MM.1S (cell line): ENCODE results near the gene ZIC5.

Experiments used
- DNase-seq: peaks from one replicate; pipeline ENCODE4 v3.0.0-alpha.2; 2015
- H2AFZ ChIP-seq: fragments of 300-600 bp; sonication (generic); 2 replicates; pipeline ENCODE4 v1.6.0; 2016; ENCODE audit warnings: antibody characterized with exemption, low read length
- H3F3A ChIP-seq: fragments of 300-600 bp; sonication (generic); 2 replicates; pipeline ENCODE4 v1.6.1; 2016; ENCODE audit warnings: mild to moderate bottlenecking, antibody characterized with exemption, low read length, moderate library complexity, mixed read lengths; ENCODE audit not compliant: insufficient read depth
- H3K27ac ChIP-seq: fragments of 300-600 bp; sonication (generic); 2 replicates; pipeline ENCODE4 v1.5.1; 2016; ENCODE audit warnings: mild to moderate bottlenecking, low read length
- H3K27me3 ChIP-seq: fragments of 300-600 bp; sonication (generic); replicated peaks from 2 replicates; pipeline ENCODE4 v1.6.0; 2016; ENCODE audit warnings: low read length; ENCODE audit not compliant: insufficient read depth
- H3K36me3 ChIP-seq: fragments of 300-600 bp; sonication (generic); replicated peaks from 2 replicates; pipeline ENCODE4 v1.6.1; 2016; ENCODE audit warnings: mild to moderate bottlenecking, low read length, mixed read lengths; ENCODE audit not compliant: insufficient read depth
- H3K4me1 ChIP-seq: fragments of 300-600 bp; sonication (generic); 2 replicates; pipeline ENCODE4 v1.6.1; 2016; ENCODE audit warnings: low read length, mixed read lengths
- H3K4me2 ChIP-seq: fragments of 300-600 bp; sonication (generic); 2 replicates; pipeline ENCODE4 v1.6.0; 2016; ENCODE audit warnings: low read depth, low read length
- H3K4me3 ChIP-seq: fragments of 300-600 bp; sonication (generic); 2 replicates; pipeline ENCODE4 v1.5.1; 2016; ENCODE audit warnings: low read length, mixed read lengths
- H3K79me2 ChIP-seq: fragments of 300-600 bp; sonication (generic); 2 replicates; pipeline ENCODE4 v1.6.1; 2016; ENCODE audit warnings: mixed run types, low read length, mixed read lengths
- H3K9ac ChIP-seq: fragments of 300-600 bp; sonication (generic); 2 replicates; pipeline ENCODE4 v1.6.1; 2016; ENCODE audit warnings: low read length, mixed read lengths
- H3K9me2 ChIP-seq: fragments of 300-600 bp; sonication (generic); replicated peaks from 2 replicates; pipeline ENCODE4 v1.6.1; 2016; ENCODE audit warnings: mild to moderate bottlenecking, low read length, mixed read lengths; ENCODE audit not compliant: insufficient read depth
- H3K9me3 ChIP-seq: fragments of 300-600 bp; sonication (generic); replicated peaks from 2 replicates; pipeline ENCODE4 v1.6.1; 2016; ENCODE audit warnings: mild to moderate bottlenecking, low read length, mixed read lengths; ENCODE audit not compliant: insufficient read depth
- H4K20me1 ChIP-seq: fragments of 300-600 bp; sonication (generic); 2 replicates; pipeline ENCODE4 v1.6.1; 2016; ENCODE audit warnings: mild to moderate bottlenecking, low read length, moderate library complexity, mixed read lengths; ENCODE audit not compliant: insufficient read depth
- CTCF ChIP-seq: fragments of 300-600 bp; sonication (generic); IDR thresholded peaks from 2 replicates; pipeline ENCODE4 v1.5.1; 2016; ENCODE audit warnings: antibody characterized with exemption, low read length, mixed read lengths
- EZH2 ChIP-seq: fragments of 300-600 bp; sonication (generic); optimal IDR thresholded peaks from 2 replicates; pipeline ENCODE3; 2017; ENCODE audit warnings: low read depth, mild to moderate bottlenecking, antibody characterized with exemption, low read length, mixed read lengths
- EZH2phosphoT487 ChIP-seq: fragments of 300-600 bp; sonication (generic); IDR thresholded peaks from 2 replicates; pipeline ENCODE4 v1.6.1; 2018; ENCODE audit warnings: antibody characterized with exemption, low read length

The ZIC5 gene

GRCh38 chr13:99973163-99973807 lies 1.7 kb upstream of the ZIC5 start:
- no peak overlapping the region for H2AFZ ChIP-seq
- no peaks in the 10 kb centered on the region for H3K9me3 ChIP-seq
- H3K4me3 ChIP-seq, result no peak overlapping the region
- H3K4me1 ChIP-seq, result no peaks in the 10 kb centered on the region
- H3K36me3 ChIP-seq, result no peaks in the 10 kb centered on the region
- H3K27ac ChIP-seq, result no peak overlapping the region
- no peak overlapping the region for H3K4me2 ChIP-seq
- H3F3A ChIP-seq, result no peaks in the 10 kb centered on the region
- no peaks in the 10 kb centered on the region for H3K79me2 ChIP-seq
- no peak for DNase-seq
- no peaks in the 10 kb centered on the region for H3K9me2 ChIP-seq
- no peaks in the 10 kb centered on the region for H4K20me1 ChIP-seq
- TF ChIP-seq EZH2, result no peak
- no peak for TF ChIP-seq EZH2phosphoT487
- no peak for TF ChIP-seq CTCF
- H3K27me3 ChIP-seq, result peaks cover 28% of the 10 kb centered on the region
- H3K9ac ChIP-seq, result no peak overlapping the region

GRCh38 chr13:99972190-99972731 lies 694 bp upstream of the ZIC5 start:
- H3K27me3 ChIP-seq, result peaks cover 28% of the 10 kb centered on the region
- no peaks in the 10 kb centered on the region for H3K4me1 ChIP-seq
- TF ChIP-seq EZH2, result no peak
- no peak for TF ChIP-seq EZH2phosphoT487
- no peak for TF ChIP-seq CTCF
- DNase-seq, result no peak
- H3K9me3 ChIP-seq, result no peaks in the 10 kb centered on the region
- H3K9ac ChIP-seq, result no peak overlapping the region
- no peak overlapping the region for H3K4me2 ChIP-seq
- H3K27ac ChIP-seq, result no peak overlapping the region
- no peak overlapping the region for H3K4me3 ChIP-seq
- H4K20me1 ChIP-seq, result no peaks in the 10 kb centered on the region
- no peaks in the 10 kb centered on the region for H3K36me3 ChIP-seq
- H3K79me2 ChIP-seq, result no peaks in the 10 kb centered on the region
- H2AFZ ChIP-seq, result no peak overlapping the region
- no peaks in the 10 kb centered on the region for H3F3A ChIP-seq
- H3K9me2 ChIP-seq, result no peaks in the 10 kb centered on the region

GRCh38 chr13:99970651-99971575 lies 654 bp downstream of the ZIC5 start:
- Histone ChIP-seq H3K9ac (no peak overlapping the region), H3K27ac (no peak overlapping the region)

More at GRCh38 chr13:99970651-99971575, 654 bp downstream of the ZIC5 start:
- no peaks in the 10 kb centered on the region for H3K79me2 ChIP-seq
- no peaks in the 10 kb centered on the region for H3K9me2 ChIP-seq
- H3K4me1 ChIP-seq, result no peaks in the 10 kb centered on the region
- TF ChIP-seq EZH2 (no peak), EZH2phosphoT487 (no peak), CTCF (no peak)
- H3K9me3 ChIP-seq, result no peaks in the 10 kb centered on the region
- no peak overlapping the region for H3K4me2 ChIP-seq
- H2AFZ ChIP-seq, result no peak overlapping the region
- no peak overlapping the region for H3K4me3 ChIP-seq
- H3K27me3 ChIP-seq, result peaks cover 28% of the 10 kb centered on the region
- H3K36me3 ChIP-seq, result no peaks in the 10 kb centered on the region
- no peaks in the 10 kb centered on the region for H4K20me1 ChIP-seq
- DNase-seq, result peak; percentile 10
- H3F3A ChIP-seq, result no peaks in the 10 kb centered on the region
